Measurements from ENCODE around the gene CFAP74. TPM values are rescaled to one million over a fixed set of nuclear protein-coding genes. Genes with fewer than 3 reads are reported as not detected.

The CFAP74 gene
- total RNA-seq, 3 donors from 2014 or later = 0.29 to 0.98 TPM; not detected in 1

GRCh38 chr1:2029561-2029960 is 26.0 kb upstream of the CFAP74 start:
- Histone ChIP-seq H3K4me3 (no peak overlapping the region), H3K36me3 (no peaks in the 10 kb centered on the region), H3K27ac (no peak overlapping the region), H3K27me3 (peaks cover 1 to 8% of the 10 kb centered on the region in 2 donors), H3K4me1 (no peaks in the 10 kb centered on the region), H3K9me3 (no peaks in the 10 kb centered on the region)
- TF ChIP-seq POLR2AphosphoS5 (IDR thresholded peaks at IDR 0.05) (no peak), CTCF (IDR thresholded peaks at IDR 0.05) (no peak), POLR2A (IDR thresholded peaks at IDR 0.05) (no peak)
- DNase-seq (ENCODE audit: low spot score in 2 of 2) = no peak
- intact Hi-C loops (cut with DNase I; ENCODE audit: low total_unique reads) = no loop called here

GRCh38 chr1:2028870-2029560 is 25.4 kb upstream of the CFAP74 start:
- intact Hi-C loops (cut with DNase I; ENCODE audit: low total_unique reads) = no loop called here
- TF ChIP-seq POLR2A (IDR thresholded peaks at IDR 0.05) (no peak), POLR2AphosphoS5 (IDR thresholded peaks at IDR 0.05) (no peak), CTCF (IDR thresholded peaks at IDR 0.05) (no peak)
- peaks cover 3 to 13% of the 10 kb centered on the region in 2 donors for H3K27me3 ChIP-seq

GRCh38 chr1:2027961-2028583 is 24.5 kb upstream of the CFAP74 start:
- Histone ChIP-seq H3K27me3 (peaks cover 3 to 22% of the 10 kb centered on the region in 2 donors), H3K4me3 (no peak overlapping the region)

More at GRCh38 chr1:2028870-2029560, 25.4 kb upstream of the CFAP74 start:
- Histone ChIP-seq H3K27ac (no peak overlapping the region), H3K36me3 (no peaks in the 10 kb centered on the region), H3K9me3 (no peaks in the 10 kb centered on the region), H3K4me3 (no peak overlapping the region), H3K4me1 (no peaks in the 10 kb centered on the region)
- no peak for DNase-seq (ENCODE audit: low spot score in 2 of 2)

GRCh38 chr1:2025491-2025981 is 21.9 kb upstream of the CFAP74 start:
- intact Hi-C loops (cut with DNase I; ENCODE audit: low total_unique reads) = no loop called here
- DNase-seq (ENCODE audit: low spot score in 2 of 2) = no peak
- H3K9me3 ChIP-seq = no peaks in the 10 kb centered on the region
- H3K27me3 ChIP-seq = peaks cover 7 to 46% of the 10 kb centered on the region in 2 donors
- no peaks in the 10 kb centered on the region for H3K4me1 ChIP-seq
- peak overlapping the region in 1 of 2 donors; percentile 58 for H3K27ac ChIP-seq
- H3K36me3 ChIP-seq = no peaks in the 10 kb centered on the region
- TF ChIP-seq CTCF (IDR thresholded peaks at IDR 0.05) = no peak
- TF ChIP-seq POLR2AphosphoS5 (IDR thresholded peaks at IDR 0.05) = no peak
- TF ChIP-seq POLR2A (IDR thresholded peaks at IDR 0.05) = no peak
- H3K4me3 ChIP-seq = peak overlapping the region in 1 of 3 donors; percentile 54

More at GRCh38 chr1:2027961-2028583, 24.5 kb upstream of the CFAP74 start:
- H3K36me3 ChIP-seq = no peaks in the 10 kb centered on the region
- TF ChIP-seq CTCF (IDR thresholded peaks at IDR 0.05) = no peak
- TF ChIP-seq POLR2A (IDR thresholded peaks at IDR 0.05) = no peak
- TF ChIP-seq POLR2AphosphoS5 (IDR thresholded peaks at IDR 0.05) = no peak
- no peaks in the 10 kb centered on the region for H3K9me3 ChIP-seq
- intact Hi-C loops (cut with DNase I; ENCODE audit: low total_unique reads) = no loop called here
- no peak for DNase-seq (ENCODE audit: low spot score in 2 of 2)
- no peaks in the 10 kb centered on the region for H3K4me1 ChIP-seq
- H3K27ac ChIP-seq = no peak overlapping the region

GRCh38 chr1:2024887-2025286 is 21.3 kb upstream of the CFAP74 start:
- peaks cover 10 to 52% of the 10 kb centered on the region in 2 donors for H3K27me3 ChIP-seq
- intact Hi-C loops (cut with DNase I; ENCODE audit: low total_unique reads) = no loop called here

More at GRCh38 chr1:2024887-2025286, 21.3 kb upstream of the CFAP74 start:
- Histone ChIP-seq H3K4me3 (no peak overlapping the region), H3K4me1 (peaks cover 0 to 2% of the 10 kb centered on the region in 2 donors), H3K27ac (no peak overlapping the region), H3K36me3 (no peaks in the 10 kb centered on the region), H3K9me3 (no peaks in the 10 kb centered on the region)
- no peak for TF ChIP-seq POLR2AphosphoS5 (IDR thresholded peaks at IDR 0.05)
- TF ChIP-seq POLR2A (IDR thresholded peaks at IDR 0.05) = no peak
- no peak for TF ChIP-seq CTCF (IDR thresholded peaks at IDR 0.05)
- no peak for DNase-seq (ENCODE audit: low spot score in 2 of 2)
